WTC11 (cell line): Measurements from ENCODE around the gene NR2F2. TPM values are rescaled to one million over a fixed set of nuclear protein-coding genes. Genes with fewer than 3 reads are reported as not detected.
A peak's percentile ranks its signal among the peaks of the same experiment; 100 is the strongest.

Experiments
- ATAC-seq: fragments of 200-7000 bp; cut with Tn5 transposase; 2 replicates; pipeline ENCODE4 v1.10.0; 2021; ENCODE audit warnings: mild to moderate bottlenecking, moderate library complexity
- CTCF ChIA-PET: fragments of 300-600 bp; sonication (Branson Sonifier 250); formaldehyde crosslinking; loops from one replicate; lab custom pipeline; 2021; ENCODE audit warnings: antibody characterized with exemption; lab: Charles Lee
- POLR2A ChIA-PET: fragments of 350-600 bp; sonication (Branson Sonifier 250); formaldehyde crosslinking; loops from one replicate; lab custom pipeline; 2021; ENCODE audit warnings: antibody characterized with exemption; lab: Charles Lee
- DNase-seq: peaks from one replicate; pipeline ENCODE4 v3.0.0; 2021; ENCODE audit warnings: low spot score
- H3K27ac Mint-ChIP-seq: 2 replicates; pipeline ENCODE4 v1.8.0; 2021; ENCODE audit warnings: mixed read lengths
- H3K27me3 Mint-ChIP-seq: 2 replicates; pipeline ENCODE4 v1.8.0; 2021; ENCODE audit warnings: low read depth, mild to moderate bottlenecking, moderate library complexity, mixed read lengths
- H3K36me3 Mint-ChIP-seq: 2 replicates; pipeline ENCODE4 v1.8.0; 2021; ENCODE audit warnings: mixed read lengths
- H3K4me1 Mint-ChIP-seq: 2 replicates; pipeline ENCODE4 v1.8.0; 2022; ENCODE audit warnings: mixed read lengths
- H3K4me3 Mint-ChIP-seq: 2 replicates; pipeline ENCODE4 v1.8.0; 2021; ENCODE audit warnings: mild to moderate bottlenecking, moderate library complexity, mixed read lengths
- H3K9me3 Mint-ChIP-seq: 2 replicates; pipeline ENCODE4 v1.8.0; 2021; ENCODE audit warnings: mixed read lengths
- E2F4 ChIP-seq: sonication (generic); formaldehyde crosslinking; IDR thresholded peaks from 2 replicates; pipeline ENCODE4 v1.8.1; 2022; ENCODE audit warnings: low read depth, mild to moderate bottlenecking, moderate library complexity, missing genetic modification reagents, borderline replicate concordance
- GTF2I ChIP-seq: fragments of 250-450 bp; sonication (Bioruptor Pico); conservative IDR thresholded peaks from 2 replicates; pipeline ENCODE4 v1.4.0; 2021; ENCODE audit warnings: mild to moderate bottlenecking
- HMGA2 ChIP-seq: fragments of 250-450 bp; sonication (Bioruptor Pico); IDR thresholded peaks from 2 replicates; pipeline ENCODE4 v1.4.0; 2021; ENCODE audit warnings: mild to moderate bottlenecking, moderate library complexity
- HMGXB4 ChIP-seq: sonication (generic); formaldehyde crosslinking; IDR thresholded peaks from 2 replicates; pipeline ENCODE4 v1.8.1; 2023; ENCODE audit warnings: mild to moderate bottlenecking, moderate library complexity, missing genetic modification reagents
- NFYB ChIP-seq: sonication (generic); formaldehyde crosslinking; conservative IDR thresholded peaks from 2 replicates; pipeline ENCODE4 v1.8.0; 2022; ENCODE audit warnings: low read depth, missing genetic modification reagents
- OVOL2 ChIP-seq: fragments of 250-450 bp; sonication (Bioruptor Pico); IDR thresholded peaks from 2 replicates; pipeline ENCODE4 v1.9.0; 2021; ENCODE audit warnings: mild to moderate bottlenecking, borderline replicate concordance
- RELA ChIP-seq: sonication (generic); formaldehyde crosslinking; IDR thresholded peaks from 2 replicates; pipeline ENCODE4 v1.8.1; 2022; ENCODE audit warnings: missing genetic modification reagents, mild to moderate bottlenecking, borderline replicate concordance
- TEAD1 ChIP-seq: sonication (generic); formaldehyde crosslinking; IDR thresholded peaks from 2 replicates; pipeline ENCODE4 v1.8.0; 2022; ENCODE audit warnings: mild to moderate bottlenecking, missing genetic modification reagents
- ZNF512 ChIP-seq: sonication (generic); formaldehyde crosslinking; IDR thresholded peaks from 2 replicates; pipeline ENCODE4 v1.8.1; 2022; ENCODE audit warnings: missing genetic modification reagents, borderline replicate concordance
- ZNF532 ChIP-seq: fragments of 250-450 bp; sonication (Bioruptor Pico); IDR thresholded peaks from 2 replicates; pipeline ENCODE4 v1.9.0; 2021; ENCODE audit warnings: mild to moderate bottlenecking, borderline replicate concordance
- ZSCAN18 ChIP-seq: fragments of 250-450 bp; sonication (Bioruptor Pico); IDR thresholded peaks from 2 replicates; pipeline ENCODE4 v2.1.2; 2022; ENCODE audit warnings: mild to moderate bottlenecking, moderate library complexity
- total RNA-seq: library from RNA; stranded (reverse); gene quantifications from 3 replicates; pipeline ENCODE4 v1.2.3, GENCODE V29; 2021

The NR2F2 gene
- total RNA-seq, 1 experiment from 2014 or later = 0.57 TPM

- TF ChIP-seq ZSCAN18 (CRISPR knock-in tag) (no peak), OVOL2 (no peak), RELA (CRISPR knock-in tag) (no peak), ZNF512 (CRISPR knock-in tag) (no peak), ZNF532 (no peak)
- DNase-seq = no peak
- Mint-ChIP-seq H3K36me3 (no peaks in the 10 kb centered on the region), H3K27me3 (peaks cover 99% of the 10 kb centered on the region), H3K27ac (no peak overlapping the region), H3K4me1 (peaks cover 70% of the 10 kb centered on the region), H3K4me3 (peak overlapping the region; percentile 81), H3K9me3 (no peaks in the 10 kb centered on the region)
- ChIA-PET POLR2A (no interaction called here), CTCF (interaction anchor here (1.9 to 3.7 kb wide), 2 partner anchors 29 to 273 kb away, joined by 13 to 52 read pairs; no protein-coding TSS in a partner anchor)
- ATAC-seq = no peak
These were observed 4.8 kb upstream of the NR2F2 start for GRCh38 chr15:96325541-96326327.

- POLR2A ChIA-PET = interaction anchor here (0.7 to 1.3 kb wide), 3 partner anchors 10 to 34 kb away, joined by 3 to 7 read pairs (median 4); no protein-coding TSS in a partner anchor
- H3K9me3 Mint-ChIP-seq = no peaks in the 10 kb centered on the region
- no peak for TF ChIP-seq GTF2I
- TF ChIP-seq HMGA2 (CRISPR knock-in tag) = no peak
- no peak for TF ChIP-seq NFYB (CRISPR knock-in tag)
- no peak for TF ChIP-seq OVOL2
- no peak for TF ChIP-seq ZNF512 (CRISPR knock-in tag)
- no peak for TF ChIP-seq HMGXB4
- TF ChIP-seq E2F4 (CRISPR knock-in tag) = no peak
- TF ChIP-seq TEAD1 (CRISPR knock-in tag) = no peak
- TF ChIP-seq, all 79 proteins: peak for 0
- Mint-ChIP-seq H3K4me3 (peak overlapping the region; percentile 81), H3K27me3 (peaks cover 97% of the 10 kb centered on the region), H3K27ac (no peak overlapping the region), H3K4me1 (peaks cover 66% of the 10 kb centered on the region), H3K36me3 (no peaks in the 10 kb centered on the region)
- ATAC-seq = no peak
- DNase-seq = peak; percentile 60
- CTCF ChIA-PET = interaction anchor here (0.5 to 3.7 kb wide), 34 partner anchors 11 to 1429 kb away, joined by 3 to 76 read pairs (median 4); no protein-coding TSS in a partner anchor
These were observed 4.0 kb upstream of the NR2F2 start for GRCh38 chr15:96326328-96327154.
